HG02973 (cell line): ENCODE results near the gene KRTAP2-4.
"Not testable (repeated sequence)": the region's sequence is repeated elsewhere in the genome, so short reads cannot be mapped to it uniquely, and the experiment has no call there.

Experiments
- ATAC-seq: cut with Tn5 transposase; IDR thresholded peaks from one replicate; pipeline ENCODE4 v1.9.1; 2021; ENCODE audit warnings: moderate library complexity; ENCODE audit not compliant: unreplicated experiment

The KRTAP2-4 gene

GRCh38 chr17:41040783-41041571, 24.7 kb downstream of the KRTAP2-4 start, which contains the start of gene KRTAP1-1:
KRTAP1-1 (minus strand) TSS chr17:41041450; CDS start chr17:41041397, 53 bp downstream.
- not testable (repeated sequence) for ATAC-seq

DNA sequence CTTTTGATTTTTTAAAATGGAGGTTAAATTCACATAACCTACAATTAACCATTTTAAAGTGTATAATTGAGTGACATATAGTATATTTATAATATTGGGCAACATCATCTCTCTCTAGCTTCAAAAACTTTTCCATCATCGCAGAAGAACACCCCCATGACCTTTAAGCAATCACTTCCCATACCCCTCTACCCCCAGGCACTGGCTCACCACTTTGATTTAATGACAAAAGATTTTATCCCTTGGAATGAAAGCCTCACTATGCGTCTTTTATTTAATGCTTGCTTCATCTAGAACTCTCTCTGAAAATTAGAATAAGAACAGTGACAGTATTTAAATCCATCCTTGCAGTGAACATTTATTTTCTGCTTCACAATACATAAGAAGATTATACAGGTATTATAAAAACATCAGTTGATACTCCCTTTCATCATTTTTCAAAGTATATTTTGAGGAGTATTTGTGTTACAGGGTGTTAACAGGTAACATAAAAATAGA, 27.8 kb downstream of the KRTAP2-4 start:
- ATAC-seq, result no peak

DNA sequence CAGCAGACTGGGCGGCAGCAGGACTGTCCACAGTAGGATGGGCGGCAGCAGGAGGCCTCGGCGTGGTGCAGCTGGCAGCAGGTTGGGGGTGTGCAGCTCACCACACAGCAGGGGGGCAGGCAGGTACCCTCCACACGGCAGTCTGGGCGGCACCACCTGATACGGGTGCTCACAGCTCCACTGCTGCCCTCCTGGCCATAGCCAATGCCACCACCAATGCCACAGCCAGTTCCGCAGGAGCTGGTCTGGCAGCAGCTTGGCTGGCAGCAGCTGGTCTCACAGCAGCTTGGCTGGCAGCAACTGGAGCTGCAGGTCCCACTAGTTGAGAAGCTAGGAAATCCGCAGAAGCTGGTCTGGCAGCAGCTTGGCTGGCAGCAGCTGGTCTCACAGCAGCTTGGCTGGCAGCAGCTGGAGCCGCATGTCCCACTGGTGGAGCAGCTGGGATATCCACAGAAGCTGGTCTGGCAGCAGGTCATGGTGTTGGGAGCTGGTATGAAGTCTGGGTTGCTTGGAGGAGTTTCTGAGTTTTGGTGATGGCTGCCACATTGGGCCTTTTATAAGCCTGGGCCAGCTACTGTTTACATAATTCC, 31.2 kb downstream of the KRTAP2-4 start, which contains the start of gene KRTAP1-3:
Gene KRTAP1-3 (minus strand): TSS at position 529 of the 590 bp plus-strand sequence. CDS start 53 bp downstream, at position 476.
- not testable (repeated sequence) for ATAC-seq

GRCh38 chr17:41029633-41030245, 35.9 kb downstream of the KRTAP2-4 start, which contains the start of gene KRTAP1-4:
KRTAP1-4 (minus strand) TSS chr17:41030195; CDS start chr17:41030078, 117 bp downstream.
- no peak for ATAC-seq

DNA sequence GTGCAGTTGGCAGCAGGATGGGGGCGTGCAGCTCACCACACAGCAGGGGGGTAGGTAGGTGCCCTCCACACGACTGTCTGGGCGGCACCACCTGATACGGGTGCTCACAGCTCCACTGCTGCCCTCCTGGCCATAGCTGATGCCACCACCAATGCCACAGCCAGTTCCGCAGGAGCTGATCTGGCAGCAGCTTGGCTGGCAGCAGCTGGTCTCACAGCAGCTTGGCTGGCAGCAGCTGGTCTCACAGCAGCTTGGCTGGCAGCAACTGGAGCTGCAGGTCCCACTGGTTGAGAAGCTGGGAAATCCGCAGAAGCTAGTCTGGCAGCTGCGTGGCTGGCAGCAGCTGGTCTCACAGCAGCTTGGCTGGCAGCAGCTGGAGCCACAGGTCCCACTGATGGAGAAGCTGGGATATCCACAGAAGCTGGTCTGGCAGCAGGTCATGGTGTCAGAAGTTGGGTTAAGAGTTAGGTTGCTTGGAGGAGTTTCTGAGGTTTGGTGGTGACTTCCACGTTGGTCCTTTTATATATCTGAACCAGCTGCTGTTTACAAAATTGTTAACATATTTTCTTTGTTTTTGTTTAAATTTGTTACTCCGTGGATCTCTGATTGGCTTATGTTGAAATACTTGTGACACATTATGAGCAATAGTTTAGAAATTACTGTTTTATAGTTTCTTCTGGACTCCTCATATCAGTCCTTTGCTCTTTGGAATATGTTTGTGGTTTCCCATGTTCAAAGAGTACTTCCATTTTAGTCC, 38.8 kb downstream of the KRTAP2-4 start, which contains the start of gene KRTAP1-5:
Gene KRTAP1-5 (minus strand): TSS at position 494 of the 757 bp plus-strand sequence. CDS start 53 bp downstream, at position 441.
- ATAC-seq, result no peak

- no peak for ATAC-seq
These were observed 41.0 kb downstream of the KRTAP2-4 start for GRCh38 chr17:41024697-41025096.

DNA sequence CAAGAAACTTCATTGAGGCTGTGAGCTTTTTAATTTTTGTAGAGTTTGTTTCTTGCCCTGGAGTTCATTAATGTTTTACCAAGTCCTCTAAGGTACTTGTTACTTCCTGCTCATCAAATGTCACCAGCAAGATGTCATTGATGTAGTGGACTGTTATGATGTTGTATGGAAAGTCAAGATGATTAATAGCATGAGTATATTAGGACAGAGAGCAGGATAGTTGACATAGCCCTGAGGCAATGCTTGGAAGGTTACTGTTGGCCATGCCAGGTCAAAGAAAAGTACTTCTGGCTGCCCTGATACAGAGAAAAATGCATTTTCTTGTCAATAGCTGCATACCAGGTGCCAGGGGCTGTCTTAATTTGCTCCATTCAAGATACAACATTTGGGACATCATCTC, 45.3 kb downstream of the KRTAP2-4 start:
- no peak for ATAC-seq

DNA sequence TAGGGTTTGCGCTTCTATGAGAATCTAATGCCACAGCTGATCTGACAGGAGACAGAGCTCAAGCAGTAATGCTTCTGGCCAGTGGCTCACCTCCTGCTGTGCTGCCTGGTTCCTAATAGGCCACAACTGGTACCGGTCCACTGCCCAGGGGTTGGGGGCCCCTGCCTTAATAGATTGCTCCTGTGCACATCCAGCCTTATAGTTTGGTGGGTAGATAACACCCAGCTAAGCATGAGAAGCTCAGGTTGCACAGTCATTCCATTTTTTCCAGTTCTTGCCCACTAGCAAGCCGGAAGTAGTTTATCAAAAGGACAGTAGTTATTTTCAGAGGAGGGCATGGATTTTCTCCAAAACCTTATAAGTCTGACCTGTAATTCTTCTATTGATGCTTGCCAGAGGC, 46.3 kb downstream of the KRTAP2-4 start:
- ATAC-seq, result no peak

GRCh38 chr17:41018541-41018940, 47.1 kb downstream of the KRTAP2-4 start:
- ATAC-seq, result no peak

DNA sequence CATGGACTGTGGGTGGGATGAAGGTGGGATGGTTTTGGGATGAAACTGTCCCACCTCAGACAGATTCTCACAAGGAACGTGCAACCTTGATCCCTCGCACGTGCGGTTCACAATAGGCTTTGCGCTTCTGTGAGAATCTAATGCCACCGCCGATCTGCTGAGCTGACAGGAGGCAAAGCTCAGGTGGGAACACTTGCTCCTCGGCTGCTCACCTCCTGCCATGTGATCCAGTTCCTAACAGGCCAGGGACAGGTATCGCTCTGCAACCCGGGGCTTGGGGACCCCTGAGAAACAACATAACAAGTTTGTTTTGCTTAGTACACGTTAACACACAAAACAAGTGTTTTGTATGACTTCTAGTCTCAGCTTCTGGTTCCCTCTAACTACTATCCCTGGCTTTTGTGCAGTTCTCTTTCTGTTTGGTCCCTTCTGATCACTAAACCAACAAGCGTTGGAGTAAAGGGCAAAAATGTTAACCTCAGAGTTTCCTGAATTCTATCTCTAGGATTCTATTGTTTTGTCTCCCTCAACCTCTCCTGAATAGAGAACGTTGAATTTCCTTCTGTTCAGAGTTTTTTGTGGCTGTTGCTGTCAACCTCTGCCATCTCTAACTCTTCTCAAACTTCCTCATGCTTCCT, 49.0 kb downstream of the KRTAP2-4 start:
- no peak for ATAC-seq

GRCh38 chr17:41015454-41015853, 50.2 kb downstream of the KRTAP2-4 start:
- no peak for ATAC-seq
